Hepatocyte (in vitro differentiated cells): ENCODE results near the gene TASOR2. TPM values are rescaled to one million over a fixed set of nuclear protein-coding genes. Genes with fewer than 3 reads are reported as not detected.
A peak's percentile ranks its signal among the peaks of the same experiment; 100 is the strongest.

Experiments
- DNase-seq: peaks from one replicate; pipeline ENCODE4 v3.0.0-alpha.2; 2016; ENCODE audit warnings: low spot score
- H2AFZ ChIP-seq: fragments of 200-600 bp; sonication (generic); 2 replicates; pipeline ENCODE4 v1.6.0; 2016; ENCODE audit warnings: antibody characterized with exemption, mild to moderate bottlenecking
- H3K27ac ChIP-seq: fragments of 200-600 bp; sonication (generic); 2 replicates; pipeline ENCODE4 v1.5.1; 2016; ENCODE audit warnings: mild to moderate bottlenecking
- H3K27me3 ChIP-seq: fragments of 200-600 bp; sonication (generic); 2 replicates; pipeline ENCODE4 v1.6.1; 2016
- H3K36me3 ChIP-seq: fragments of 200-600 bp; sonication (generic); replicated peaks from 2 replicates; pipeline ENCODE4 v1.5.1; 2016; ENCODE audit warnings: low read depth; ENCODE audit not compliant: insufficient read depth
- H3K4me1 ChIP-seq: fragments of 200-600 bp; sonication (generic); 2 replicates; pipeline ENCODE4 v1.5.1; 2016; ENCODE audit warnings: mild to moderate bottlenecking, moderate library complexity; ENCODE audit not compliant: insufficient read depth
- H3K4me2 ChIP-seq: fragments of 200-600 bp; sonication (generic); 2 replicates; pipeline ENCODE4 v1.6.0; 2016
- H3K4me3 ChIP-seq: fragments of 200-600 bp; sonication (generic); 2 replicates; pipeline ENCODE4 v1.5.1; 2016; ENCODE audit warnings: mild to moderate bottlenecking
- H3K79me2 ChIP-seq: fragments of 200-600 bp; sonication (generic); 2 replicates; pipeline ENCODE4 v1.6.0; 2017; ENCODE audit warnings: mild to moderate bottlenecking
- H3K9me2 ChIP-seq: fragments of 200-600 bp; sonication (generic); replicated peaks from 2 replicates; pipeline ENCODE4 v1.6.0; 2017; ENCODE audit warnings: mild to moderate bottlenecking; ENCODE audit not compliant: insufficient read depth
- H3K9me3 ChIP-seq: fragments of 200-600 bp; sonication (generic); 2 replicates; pipeline ENCODE4 v1.5.1; 2016; ENCODE audit warnings: low read depth, mild to moderate bottlenecking
- H4K20me1 ChIP-seq: fragments of 200-600 bp; sonication (generic); 2 replicates; pipeline ENCODE4 v1.6.0; 2016; ENCODE audit warnings: mild to moderate bottlenecking; ENCODE audit not compliant: insufficient read depth, poor library complexity, severe bottlenecking
- EZH2 ChIP-seq: fragments of 200-600 bp; sonication (generic); IDR thresholded peaks from 2 replicates; pipeline ENCODE4 v1.6.1; 2016; ENCODE audit warnings: antibody characterized with exemption, mild to moderate bottlenecking, borderline replicate concordance
- EZH2phosphoT487 ChIP-seq: fragments of 200-600 bp; sonication (generic); IDR thresholded peaks from one replicate; pipeline ENCODE4 v1.6.1; 2018; ENCODE audit warnings: antibody characterized with exemption, mild to moderate bottlenecking, low read depth, moderate library complexity; ENCODE audit not compliant: unreplicated experiment, severe bottlenecking
- WGBS: methylation state at CpG from one replicate; pipeline ENCODE4 v1.1.6; 2016; ENCODE audit warnings: low lambda C conversion rate; ENCODE audit errors: missing lambda C conversion rate; 5-methylcytosine and 5-hydroxymethylcytosine counted together
- polyA plus RNA-seq: library from polyadenylated mRNA; unstranded; fragments of >200 nt; fragmentation: Nextera tagmentation; extraction: Ambion mirVana; gene quantifications from 2 replicates; pipeline ENCODE4 v1.2.1, GENCODE V29; 2016
- total RNA-seq: library from RNA; depleted of rRNA; stranded (reverse); fragments of >200 nt; gene quantifications from 2 replicates; pipeline ENCODE4 v1.2.3, GENCODE V29; 2014
- TF ChIP-seq, protein P1 (sequence below): fragments of 200-600 bp; sonication (generic); IDR thresholded peaks from 2 replicates; pipeline ENCODE4 v1.5.1; 2016; ENCODE audit warnings: antibody characterized with exemption, mild to moderate bottlenecking; ENCODE audit not compliant: poor library complexity

TASOR2 gene
- total and polyA plus RNA-seq, 2 experiments from 2014 or later: 13.5 to 38.4 TPM

DNA sequence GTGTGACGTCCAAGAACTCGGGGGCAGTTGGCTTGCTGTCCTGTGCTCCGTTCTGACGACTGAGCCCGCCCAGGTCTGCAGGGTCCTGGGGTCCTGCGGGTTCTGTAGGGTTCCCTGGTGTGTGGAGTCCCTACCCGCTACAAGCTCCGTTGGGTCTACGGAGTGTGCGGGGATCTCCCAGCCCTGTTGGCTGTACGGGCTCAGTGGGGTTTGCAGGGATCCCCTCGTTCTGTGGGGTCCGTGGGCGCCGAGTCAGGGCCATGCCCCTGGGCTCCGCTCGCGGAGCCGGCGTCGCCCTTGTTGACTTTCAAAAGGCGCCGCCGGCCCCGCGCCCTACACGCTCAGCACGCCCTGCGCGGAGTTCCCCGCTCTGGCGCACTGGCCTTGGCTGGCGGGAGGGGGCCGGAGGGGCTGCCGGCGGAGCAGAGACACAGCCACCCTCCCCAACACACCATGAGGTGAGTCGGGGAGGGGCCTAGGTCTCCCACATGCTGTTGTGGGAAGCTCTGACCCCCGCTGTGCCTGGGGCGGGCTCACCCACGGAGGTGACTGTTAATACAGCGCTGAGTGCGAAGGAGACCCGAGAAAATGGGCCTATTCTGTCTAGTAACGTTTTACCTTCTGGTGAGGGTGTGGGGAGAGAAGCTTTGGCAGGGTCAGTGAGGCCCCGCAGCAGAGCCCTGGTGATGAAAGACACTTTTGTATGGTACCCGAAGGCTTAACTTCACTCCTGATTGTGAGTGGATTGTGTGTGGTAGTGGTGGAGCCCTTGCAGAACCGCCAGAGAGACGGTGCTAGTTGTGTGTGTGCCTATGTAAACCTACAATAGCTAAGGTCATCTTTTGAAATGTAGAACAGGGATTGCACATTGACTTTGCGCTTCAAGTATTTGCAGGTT lies 8.1 kb downstream of the TASOR2 start:
- Histone ChIP-seq H3K9me2 (no peaks in the 10 kb centered on the region), H3K27ac (peak overlapping the region; percentile 85), H3K36me3 (no peaks in the 10 kb centered on the region), H3K27me3 (no peaks in the 10 kb centered on the region), H4K20me1 (peaks cover 36% of the 10 kb centered on the region), H3K4me3 (peak overlapping the region; percentile 79), H2AFZ (peak overlapping the region; percentile 71), H3K4me1 (peaks cover 30% of the 10 kb centered on the region), H3K9me3 (no peaks in the 10 kb centered on the region), H3K4me2 (peak overlapping the region; percentile 96), H3K79me2 (peaks cover 100% of the 10 kb centered on the region)
- 4% methylated on average over 45 of the region's 49 CpGs for WGBS
- DNase-seq: peak; percentile 84
- no peak for TF ChIP-seq EZH2
- TF ChIP-seq, protein P1, sequence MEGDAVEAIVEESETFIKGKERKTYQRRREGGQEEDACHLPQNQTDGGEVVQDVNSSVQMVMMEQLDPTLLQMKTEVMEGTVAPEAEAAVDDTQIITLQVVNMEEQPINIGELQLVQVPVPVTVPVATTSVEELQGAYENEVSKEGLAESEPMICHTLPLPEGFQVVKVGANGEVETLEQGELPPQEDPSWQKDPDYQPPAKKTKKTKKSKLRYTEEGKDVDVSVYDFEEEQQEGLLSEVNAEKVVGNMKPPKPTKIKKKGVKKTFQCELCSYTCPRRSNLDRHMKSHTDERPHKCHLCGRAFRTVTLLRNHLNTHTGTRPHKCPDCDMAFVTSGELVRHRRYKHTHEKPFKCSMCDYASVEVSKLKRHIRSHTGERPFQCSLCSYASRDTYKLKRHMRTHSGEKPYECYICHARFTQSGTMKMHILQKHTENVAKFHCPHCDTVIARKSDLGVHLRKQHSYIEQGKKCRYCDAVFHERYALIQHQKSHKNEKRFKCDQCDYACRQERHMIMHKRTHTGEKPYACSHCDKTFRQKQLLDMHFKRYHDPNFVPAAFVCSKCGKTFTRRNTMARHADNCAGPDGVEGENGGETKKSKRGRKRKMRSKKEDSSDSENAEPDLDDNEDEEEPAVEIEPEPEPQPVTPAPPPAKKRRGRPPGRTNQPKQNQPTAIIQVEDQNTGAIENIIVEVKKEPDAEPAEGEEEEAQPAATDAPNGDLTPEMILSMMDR: no peak
- TF ChIP-seq EZH2phosphoT487: no peak

DNA sequence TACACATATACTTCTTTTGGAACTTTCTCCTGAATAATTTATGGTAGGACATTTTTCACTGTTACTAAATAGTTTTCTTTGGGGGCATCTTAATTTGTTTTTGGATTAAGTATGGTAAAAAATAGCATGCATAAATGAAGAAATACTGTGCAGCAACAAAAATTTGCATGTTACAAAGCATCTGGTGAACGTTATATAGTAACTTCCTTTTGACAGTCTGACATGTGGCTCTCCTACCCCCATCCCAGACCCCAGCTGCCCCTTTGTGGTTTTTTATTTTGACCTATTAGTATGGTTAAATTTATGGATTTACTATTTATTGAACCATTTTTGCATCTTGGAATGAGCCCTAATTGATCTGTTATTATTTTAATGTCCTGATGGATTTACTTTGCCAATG lies 9.9 kb downstream of the TASOR2 start:
- Histone ChIP-seq H3K4me1 (peaks cover 30% of the 10 kb centered on the region), H3K27ac (no peak overlapping the region), H3K4me3 (no peak overlapping the region), H4K20me1 (peaks cover 41% of the 10 kb centered on the region), H3K4me2 (no peak overlapping the region), H3K36me3 (no peaks in the 10 kb centered on the region), H3K9me3 (no peaks in the 10 kb centered on the region), H3K79me2 (peaks cover 100% of the 10 kb centered on the region), H3K9me2 (no peaks in the 10 kb centered on the region), H2AFZ (no peak overlapping the region), H3K27me3 (no peaks in the 10 kb centered on the region)
- no peak for DNase-seq
- no peak for TF ChIP-seq EZH2phosphoT487
- TF ChIP-seq EZH2: no peak
- TF ChIP-seq, protein P1: no peak
- 62% methylated on average over 1 of the region's 1 CpG for WGBS

DNA sequence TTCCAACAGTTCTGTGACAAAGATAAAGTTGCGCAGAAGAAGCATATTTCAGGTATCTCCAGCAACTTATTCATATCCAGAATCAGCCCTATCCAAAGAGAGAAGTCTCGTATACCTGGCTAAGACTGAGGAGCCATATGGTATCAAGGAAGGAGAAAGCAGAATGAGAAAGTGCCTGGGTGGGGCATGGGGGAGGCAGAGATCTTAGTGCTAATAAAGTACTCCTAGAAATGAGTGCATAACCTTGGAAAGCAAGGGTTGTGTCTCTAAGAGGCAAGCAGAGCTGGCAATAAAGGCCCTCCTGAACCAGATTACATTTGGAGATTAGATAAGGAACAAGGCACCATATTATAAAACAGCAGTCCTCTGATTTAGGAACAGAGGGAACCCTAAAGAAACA lies 12.7 kb downstream of the TASOR2 start:
- no peaks in the 10 kb centered on the region for H3K9me3 ChIP-seq
- no peak overlapping the region for H3K4me2 ChIP-seq
- peaks cover 99% of the 10 kb centered on the region for H3K79me2 ChIP-seq
- H3K27ac ChIP-seq: no peak overlapping the region
- H3K9me2 ChIP-seq: no peaks in the 10 kb centered on the region
- no peak overlapping the region for H2AFZ ChIP-seq
- H3K36me3 ChIP-seq: no peaks in the 10 kb centered on the region
- TF ChIP-seq, protein P1: no peak
- no peak for TF ChIP-seq EZH2
- TF ChIP-seq EZH2phosphoT487: no peak
- 81% methylated on average over 2 of the region's 2 CpGs for WGBS
- no peaks in the 10 kb centered on the region for H3K27me3 ChIP-seq
- H4K20me1 ChIP-seq: peaks cover 32% of the 10 kb centered on the region
- peaks cover 23% of the 10 kb centered on the region for H3K4me1 ChIP-seq
- H3K4me3 ChIP-seq: no peak overlapping the region
- no peak for DNase-seq
